ENCODE results near the gene RFLNA.
A peak's percentile ranks its signal among the peaks of the same experiment; 100 is the strongest.

The RFLNA gene

GRCh38 chr12:124316257-124316900 is 21.5 kb downstream of the RFLNA start:
- no peak for TF ChIP-seq CTCF (IDR thresholded peaks at IDR 0.05; ENCODE audit: low read depth, low read length)
- no peak for DNase-seq
- Histone ChIP-seq H3K27me3 (no peaks in the 10 kb centered on the region), H3K36me3 (no peaks in the 10 kb centered on the region), H3K9me3 (no peaks in the 10 kb centered on the region), H3K4me3 (ENCODE audit: low read depth, low read length) (no peak overlapping the region), H3K4me1 (no peaks in the 10 kb centered on the region)

- no peaks in the 10 kb centered on the region for H3K27me3 ChIP-seq
- no peak for DNase-seq
- TF ChIP-seq CTCF (IDR thresholded peaks at IDR 0.05; ENCODE audit: low read depth, low read length), result no peak
These were observed 22.5 kb downstream of the RFLNA start for GRCh38 chr12:124317400-124317799.

GRCh38 chr12:124318278-124319020 is 23.6 kb downstream of the RFLNA start:
- no peak overlapping the region for H3K4me3 ChIP-seq (ENCODE audit: low read depth, low read length)
- H3K4me1 ChIP-seq, result no peaks in the 10 kb centered on the region
- no peak for DNase-seq
- no peaks in the 10 kb centered on the region; the same call in none of the 2 replicates for H3K36me3 ChIP-seq
- H3K9me3 ChIP-seq, result no peaks in the 10 kb centered on the region
- H3K27me3 ChIP-seq, result no peaks in the 10 kb centered on the region
- TF ChIP-seq CTCF (IDR thresholded peaks at IDR 0.05; ENCODE audit: low read depth, low read length), result no peak

More at GRCh38 chr12:124317400-124317799, 22.5 kb downstream of the RFLNA start:
- no peak overlapping the region for H3K4me3 ChIP-seq (ENCODE audit: low read depth, low read length)
- H3K9me3 ChIP-seq, result no peaks in the 10 kb centered on the region
- H3K36me3 ChIP-seq, result no peaks in the 10 kb centered on the region
- H3K4me1 ChIP-seq, result no peaks in the 10 kb centered on the region

- no peak for TF ChIP-seq CTCF (IDR thresholded peaks at IDR 0.05; ENCODE audit: low read depth, low read length)
- H3K9me3 ChIP-seq, result peaks cover 7% of the 10 kb centered on the region
- H3K4me1 ChIP-seq, result no peaks in the 10 kb centered on the region
- no peak overlapping the region for H3K4me3 ChIP-seq (ENCODE audit: low read depth, low read length)
- peaks cover 11% of the 10 kb centered on the region for H3K36me3 ChIP-seq
- DNase-seq, result no peak
- H3K27me3 ChIP-seq, result no peaks in the 10 kb centered on the region
These were observed 24.6 kb downstream of the RFLNA start for GRCh38 chr12:124319368-124320050.

- Histone ChIP-seq H3K27me3 (no peaks in the 10 kb centered on the region), H3K9me3 (peaks cover 7% of the 10 kb centered on the region), H3K36me3 (peaks cover 23% of the 10 kb centered on the region), H3K4me1 (no peaks in the 10 kb centered on the region), H3K4me3 (ENCODE audit: low read depth, low read length) (no peak overlapping the region)
- DNase-seq, result peak; percentile 77
- TF ChIP-seq CTCF (IDR thresholded peaks at IDR 0.05; ENCODE audit: low read depth, low read length), result peak; percentile 91
These were observed 26.2 kb downstream of the RFLNA start for GRCh38 chr12:124321040-124321481.
